Globus pallidus (tissue), 1 donor: ENCODE results near the gene DICER1.

ENCODE experiments used
- DNase-seq: peaks from one replicate; pipeline ENCODE4 v3.0.0-alpha.2; 2015; ENCODE audit warnings: low spot score

Gene DICER1

GRCh38 chr14:95056476-95056875 is 100.9 kb downstream of the DICER1 start:
- no peak for DNase-seq

- DNase-seq = no peak
Measured at GRCh38 chr14:95055318-95055717, 102.0 kb downstream of the DICER1 start.

- DNase-seq = no peak
Measured at GRCh38 chr14:95054346-95055280, 102.7 kb downstream of the DICER1 start.

- no peak for DNase-seq
Measured at GRCh38 chr14:95052016-95052585, 105.2 kb downstream of the DICER1 start.

- DNase-seq = no peak
Measured at GRCh38 chr14:95049952-95050351, 107.4 kb downstream of the DICER1 start.

DNA sequence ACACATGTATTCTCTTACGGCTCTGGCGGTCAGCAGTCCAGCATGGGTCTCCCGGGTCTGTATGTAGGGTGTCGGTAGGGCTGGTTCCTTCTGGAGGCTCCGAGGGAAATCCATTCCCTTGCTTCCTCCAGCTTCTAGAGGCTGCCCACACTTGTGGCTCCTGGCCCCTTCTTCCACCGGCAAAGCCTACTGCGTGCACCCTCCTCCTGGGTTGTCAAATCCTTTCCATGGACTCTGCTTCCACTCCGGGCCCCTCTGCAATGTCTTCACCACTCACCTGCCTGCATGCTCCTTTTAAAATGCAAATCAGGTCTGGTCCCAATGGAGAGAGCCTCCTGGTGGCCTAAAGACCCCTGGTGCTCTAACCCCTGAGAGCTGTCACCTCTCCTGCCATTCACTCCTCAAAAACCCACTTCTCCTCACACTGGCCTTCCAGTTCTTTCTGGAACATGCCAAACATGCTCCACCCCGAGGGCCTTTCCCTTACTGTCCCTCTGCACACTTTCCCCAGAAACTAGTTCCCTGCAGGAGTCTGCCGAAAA is 108.5 kb downstream of the DICER1 start:
- DNase-seq = no peak

DNA sequence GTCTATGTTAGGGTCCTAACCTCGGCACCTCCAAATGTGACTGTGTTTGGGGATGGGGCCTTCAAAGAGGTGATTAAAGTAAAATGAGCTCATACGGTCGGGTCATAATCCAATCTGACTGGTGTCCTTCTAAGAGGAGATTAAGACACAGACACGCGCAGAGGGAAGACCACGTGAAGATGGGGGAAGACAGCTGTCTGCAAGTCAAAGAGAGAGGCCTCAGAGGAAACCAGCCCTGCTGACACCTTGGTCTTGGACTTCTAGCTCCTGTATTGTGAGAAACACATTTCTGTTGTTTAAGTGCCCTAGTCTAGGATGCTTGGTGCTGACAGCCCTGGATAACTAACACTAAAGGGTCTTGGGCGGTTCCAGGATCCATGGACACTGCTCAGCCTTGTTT is 109.6 kb downstream of the DICER1 start:
- no peak for DNase-seq

GRCh38 chr14:95046711-95047681 is 110.3 kb downstream of the DICER1 start:
- no peak for DNase-seq

- DNase-seq = no peak
Measured at GRCh38 chr14:95045836-95046430, 111.4 kb downstream of the DICER1 start.

DNA sequence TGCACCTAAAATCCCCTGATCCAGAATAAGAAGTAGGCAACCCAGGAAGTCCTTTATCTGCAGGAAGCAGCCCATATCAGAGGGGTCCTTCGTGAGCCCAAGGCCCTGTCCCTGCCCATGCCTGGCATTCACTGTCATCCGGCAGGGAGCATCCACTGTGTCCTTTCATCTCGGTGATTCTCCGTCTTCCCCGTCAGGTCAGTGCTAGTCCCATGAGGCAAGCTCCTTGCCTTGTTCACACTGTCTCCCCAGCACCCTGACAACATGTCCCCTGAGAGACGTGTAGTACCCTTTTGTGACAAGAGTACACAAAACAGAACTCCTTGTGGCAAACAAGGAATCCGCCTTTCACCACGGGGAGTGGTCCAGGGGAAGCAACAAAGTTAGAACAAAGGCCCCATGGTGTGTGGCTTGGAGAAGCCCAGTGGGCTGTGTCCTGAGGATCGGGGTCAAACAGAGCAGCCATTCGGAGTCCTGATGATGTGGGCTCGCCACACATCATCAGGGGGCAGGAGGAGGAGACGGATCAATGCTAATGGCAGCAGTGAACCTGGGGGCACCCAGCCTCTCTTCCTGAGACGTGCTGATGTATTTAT is 112.1 kb downstream of the DICER1 start:
- no peak for DNase-seq

DNA sequence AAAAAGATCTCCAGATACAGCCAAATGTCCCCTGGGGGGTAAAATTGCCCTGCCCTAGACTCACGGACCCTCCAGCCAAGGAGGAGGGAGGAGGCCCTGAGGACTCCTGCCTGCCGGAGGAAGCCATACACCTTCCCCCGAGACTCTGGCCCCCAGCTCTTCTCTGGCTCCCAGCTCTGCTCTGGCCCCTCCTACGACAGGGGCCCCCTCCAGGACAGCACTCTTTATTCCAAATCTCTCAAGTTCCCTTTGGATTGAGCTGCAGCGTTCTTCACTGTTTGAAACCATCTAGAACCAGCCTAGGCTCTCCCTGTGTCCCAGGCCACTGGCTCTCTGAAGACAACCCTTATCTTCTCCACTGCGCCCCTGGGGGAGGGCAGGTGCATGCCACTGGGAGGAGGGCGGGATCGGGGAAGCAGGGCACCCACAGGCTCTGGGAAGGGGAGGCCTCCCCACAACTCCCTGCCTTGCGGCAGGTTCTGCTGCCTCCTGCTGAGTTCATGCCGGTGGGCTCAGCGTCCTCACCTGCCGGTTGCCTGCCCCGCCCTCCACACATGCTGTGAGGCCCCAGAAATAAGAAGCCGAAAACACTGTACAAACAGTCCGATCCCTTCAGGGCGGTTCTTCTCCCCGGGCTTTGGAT is 112.7 kb downstream of the DICER1 start:
- no peak for DNase-seq

DNA sequence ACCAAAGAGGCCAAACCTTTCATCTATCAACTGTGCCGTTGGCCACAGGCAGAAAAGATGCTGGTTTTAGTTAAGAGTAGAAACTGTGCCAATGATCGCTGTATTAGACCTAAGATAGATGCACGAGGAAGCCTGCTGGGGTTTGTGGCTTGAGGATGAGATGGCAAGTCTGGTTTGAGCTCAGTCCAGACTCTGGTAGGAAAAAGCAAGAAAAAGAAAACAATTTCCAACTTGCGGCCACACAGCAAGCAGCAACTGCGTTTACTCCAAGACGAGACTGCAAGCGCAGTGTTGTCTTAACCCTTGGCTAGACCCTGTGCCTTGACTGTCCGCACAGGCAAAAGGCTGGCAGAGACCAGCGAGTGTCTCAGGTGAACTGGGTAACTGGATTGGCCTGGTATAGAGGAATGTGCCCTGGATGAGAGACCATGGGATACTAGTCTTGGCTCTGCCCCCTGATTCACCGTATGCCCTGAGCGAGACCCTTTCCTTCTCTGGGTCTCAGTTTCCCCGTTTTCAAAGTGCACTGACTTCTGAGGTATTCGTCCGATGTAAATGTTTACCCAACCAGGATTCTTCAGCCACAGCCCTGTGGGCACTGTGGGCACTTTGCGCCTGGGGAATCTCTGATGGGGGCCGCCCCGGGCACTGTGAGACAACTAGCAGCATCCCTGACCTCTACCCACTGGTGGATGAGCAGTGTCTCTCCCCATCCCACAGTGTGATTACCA is 113.4 kb downstream of the DICER1 start:
- DNase-seq = no peak

DNA sequence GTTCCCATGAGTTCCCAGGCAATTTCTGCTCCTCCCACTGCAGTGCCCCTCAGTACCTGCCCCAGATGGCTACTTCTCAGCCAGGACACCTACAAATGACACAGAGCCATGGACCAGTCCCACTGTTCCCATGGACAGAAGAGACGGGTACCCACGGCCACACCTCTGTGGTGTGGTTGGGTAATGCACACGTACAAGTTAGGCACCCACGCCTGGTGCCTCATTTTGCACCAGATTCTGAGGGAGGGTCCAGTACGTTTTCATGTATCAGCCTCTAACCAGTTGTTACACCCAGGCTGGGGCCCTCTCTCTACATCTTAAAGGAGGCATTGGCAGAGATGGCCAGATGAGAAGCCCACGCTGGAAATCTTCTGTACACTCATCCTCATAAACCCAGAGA is 114.0 kb downstream of the DICER1 start:
- DNase-seq = no peak

DNA sequence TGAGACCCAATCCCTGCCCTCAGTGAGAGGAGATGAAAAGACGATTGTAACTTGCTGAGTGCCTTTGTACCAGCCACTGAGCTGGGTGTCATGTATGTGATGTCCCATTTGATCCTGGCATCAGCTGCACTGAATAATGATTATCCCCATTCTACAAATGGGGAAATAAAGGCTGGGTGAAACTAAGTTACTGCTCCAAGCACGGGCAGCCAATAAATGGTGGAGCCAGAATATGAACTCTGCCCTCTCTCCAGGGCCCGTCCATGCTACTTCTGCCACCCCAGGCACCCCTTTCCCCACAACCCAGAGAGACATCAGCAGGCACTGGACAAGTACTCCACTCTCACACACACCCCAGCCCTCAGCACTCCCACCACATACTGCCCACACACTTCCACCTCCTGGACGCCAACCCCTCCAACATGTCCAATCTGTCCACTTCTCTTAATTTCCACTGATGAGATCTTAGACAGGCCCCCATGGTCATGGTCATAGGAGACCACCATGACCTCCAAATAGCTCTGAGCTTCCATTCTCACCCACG is 115.8 kb downstream of the DICER1 start:
- DNase-seq = no peak

GRCh38 chr14:95040708-95041476 is 116.4 kb downstream of the DICER1 start:
- no peak for DNase-seq

- no peak for DNase-seq
Measured at GRCh38 chr14:95039993-95040348, 117.4 kb downstream of the DICER1 start.

DNA sequence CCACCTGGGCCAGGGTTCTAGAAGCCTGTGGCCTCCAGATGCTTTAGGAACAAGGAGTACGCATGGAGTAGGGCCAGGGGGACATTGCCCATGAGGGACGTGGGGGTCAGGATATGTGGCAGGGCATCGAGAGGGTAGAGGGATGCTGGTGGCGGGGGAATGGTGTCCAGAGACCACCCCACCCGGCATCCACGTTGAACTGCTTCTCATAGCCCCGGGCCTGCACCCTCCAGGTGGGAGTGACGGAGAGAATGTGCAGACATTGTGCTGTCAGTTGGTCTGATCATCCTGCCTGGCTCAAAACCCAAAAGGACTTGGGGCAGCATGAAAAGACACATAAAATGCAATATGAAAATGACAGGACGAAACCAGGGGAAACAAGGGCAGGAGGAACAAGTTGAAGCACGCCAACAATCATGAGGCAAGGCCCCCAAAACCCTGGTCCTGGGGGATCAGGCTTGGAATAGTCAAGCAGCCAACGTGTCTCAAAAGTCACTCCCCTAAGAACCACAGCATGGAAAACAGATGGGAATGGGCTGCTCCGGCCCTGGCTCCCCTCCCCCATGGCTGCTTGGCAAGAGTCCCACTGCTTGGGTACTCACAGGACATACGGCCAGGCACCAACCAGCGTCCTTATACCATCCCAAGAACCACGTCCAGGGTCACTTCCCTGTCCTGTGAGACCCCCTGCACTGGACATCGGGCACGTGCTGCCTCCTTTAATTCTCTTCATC is 117.9 kb downstream of the DICER1 start:
- DNase-seq = no peak

DNA sequence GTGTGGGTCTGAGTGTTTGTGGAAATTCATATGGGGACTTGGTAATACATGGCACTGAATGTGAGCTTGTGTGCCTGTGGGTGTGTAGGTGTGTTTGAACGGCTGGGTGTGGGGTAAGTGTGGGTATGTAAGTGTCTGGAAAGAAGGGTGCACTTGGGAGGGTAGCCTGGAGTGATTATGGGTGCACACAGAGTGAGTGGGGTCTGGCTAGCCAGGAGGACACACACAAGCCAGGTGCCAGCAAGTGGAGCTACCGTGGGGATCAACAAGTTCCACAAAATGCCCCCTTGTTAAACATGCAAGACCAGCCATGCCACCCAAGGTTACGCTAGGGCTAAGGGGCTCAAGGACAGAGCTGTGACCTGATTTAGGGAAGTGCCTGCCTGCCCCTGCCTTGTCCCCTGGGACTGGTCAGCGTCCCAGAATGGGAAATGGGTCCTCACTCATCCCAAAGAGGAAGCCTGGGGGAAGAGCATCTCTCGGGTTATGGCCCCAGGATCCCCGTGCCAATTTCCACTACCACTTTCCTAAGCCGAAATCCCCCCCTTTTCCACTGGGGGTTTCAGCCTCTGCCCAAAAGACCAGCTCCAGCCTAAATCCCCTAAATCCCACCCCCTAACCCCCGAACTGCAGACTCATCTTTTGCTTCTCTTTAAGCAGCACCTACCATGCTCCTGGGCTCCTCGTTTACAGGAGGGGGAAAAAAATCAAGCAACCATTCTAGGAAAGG is 118.6 kb downstream of the DICER1 start:
- no peak for DNase-seq
